Measurements from ENCODE around the gene THAP11.

Gene THAP11

DNA sequence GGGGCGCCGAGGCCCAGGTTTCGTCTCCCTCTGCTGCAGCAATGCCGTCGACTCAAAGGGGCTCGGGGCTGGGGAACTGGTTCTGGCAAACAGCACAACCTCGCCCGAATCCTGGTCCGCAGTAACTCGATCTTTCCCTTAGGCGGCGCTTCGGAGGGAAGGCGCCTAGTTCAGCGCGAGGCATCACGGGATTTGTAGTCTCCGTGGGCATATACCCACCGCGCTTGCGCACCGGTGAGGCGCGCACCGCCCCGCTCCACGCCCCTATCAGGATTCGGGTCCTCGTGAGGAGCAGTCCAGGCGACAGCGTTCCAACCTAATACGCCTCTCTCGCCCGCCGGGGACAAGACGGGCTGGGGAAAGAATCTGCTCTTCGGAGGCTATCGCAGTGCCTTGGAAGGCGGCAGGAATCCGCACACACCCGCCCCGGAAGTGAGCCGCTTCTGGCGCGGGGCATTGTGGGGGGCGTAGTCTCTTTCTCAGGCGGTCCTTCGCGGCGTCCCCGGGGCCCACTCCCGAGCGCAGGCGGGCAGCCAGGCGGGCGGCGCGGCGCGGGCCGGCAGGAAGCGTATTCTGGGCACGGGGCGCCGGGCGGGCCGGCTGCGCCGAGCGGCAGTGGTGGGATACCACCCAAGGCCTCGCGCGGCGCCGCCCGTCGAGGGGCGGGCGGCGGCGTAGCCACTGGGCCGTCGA lies at the start of gene THAP11:
TSS of gene THAP11 (plus strand) at position 505 of the 693 bp plus-strand sequence. CDS start 235 bp downstream, outside the sequence.
- peak; percentile 95 for DNase-seq (ENCODE audit: low spot score)

DNA sequence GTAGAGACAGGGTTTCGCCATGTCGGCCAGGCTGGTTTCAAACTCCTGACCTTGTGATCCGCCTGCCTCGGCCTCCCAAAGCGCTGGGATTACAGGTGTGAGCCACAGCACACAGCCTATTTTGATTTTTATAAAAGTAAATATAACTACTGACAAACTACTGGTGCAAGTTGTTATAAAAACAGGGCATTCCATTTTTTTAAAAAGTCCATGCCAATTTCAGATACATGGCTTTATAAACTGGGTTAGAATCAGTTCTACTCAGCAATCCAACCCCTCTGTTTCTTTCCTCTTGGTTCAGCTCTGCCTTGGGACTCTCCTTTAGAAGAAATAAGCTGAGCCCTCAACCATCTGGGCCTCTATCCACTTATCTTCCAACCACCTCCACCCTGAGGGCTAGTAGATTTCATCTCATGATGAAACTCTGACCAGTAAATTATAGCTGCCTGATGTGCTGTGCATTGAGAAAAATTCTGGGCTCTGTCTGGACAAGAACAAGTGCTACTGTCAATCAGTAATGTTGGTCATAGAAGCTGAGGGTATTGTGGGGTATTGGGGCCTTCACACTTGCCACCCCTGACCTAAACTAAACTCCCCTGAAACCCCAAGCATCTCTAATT lies 45.9 kb upstream of the THAP11 start:
- DNase-seq (ENCODE audit: low spot score), result no peak

DNA sequence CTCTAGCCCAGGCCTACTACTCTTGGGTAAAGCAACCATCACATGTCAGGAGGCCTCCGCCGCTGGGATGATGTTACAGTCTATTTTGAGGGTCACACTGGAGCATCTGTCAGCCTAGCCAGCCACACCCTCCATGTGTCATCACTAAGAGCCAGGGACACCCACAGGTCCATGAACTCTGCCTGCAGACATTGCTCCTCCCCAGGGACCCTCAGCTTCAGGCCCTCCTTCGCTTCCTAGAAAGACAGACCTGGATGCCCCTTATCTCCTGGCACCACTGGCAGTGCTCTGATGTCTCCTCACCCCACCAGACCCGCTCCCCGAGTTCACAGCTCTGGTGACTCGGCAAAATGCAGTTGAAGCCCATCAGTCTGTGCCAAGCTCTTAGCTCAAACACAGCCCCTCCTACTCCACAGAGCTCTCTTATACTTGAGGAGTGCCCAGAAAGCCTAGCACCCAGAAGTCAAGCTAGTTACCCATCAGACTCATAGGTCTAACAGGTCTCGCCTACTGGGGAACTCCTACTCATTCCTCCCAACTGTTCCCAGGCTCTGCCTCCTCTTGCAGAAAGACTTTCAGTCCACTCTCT lies 41.7 kb upstream of the THAP11 start:
- no peak for DNase-seq (ENCODE audit: low spot score)

DNA sequence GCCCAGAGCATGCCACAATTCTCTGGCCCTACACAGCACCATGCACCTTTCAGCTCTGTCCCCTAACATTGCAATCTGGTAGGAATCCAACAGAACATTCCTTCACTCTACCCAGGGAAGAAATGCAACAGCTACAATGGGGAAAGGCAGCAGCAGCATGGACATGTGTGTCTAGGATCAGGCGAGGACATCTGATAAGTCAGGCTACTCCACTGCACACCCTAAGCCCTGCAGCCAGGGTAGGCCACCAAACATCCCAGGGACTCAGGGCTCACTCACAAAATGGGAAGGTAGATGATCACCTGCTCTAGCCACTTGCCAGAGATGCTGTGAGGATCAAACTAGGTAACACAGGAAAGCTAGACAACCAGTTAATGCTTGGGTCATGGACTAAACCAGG lies 40.9 kb upstream of the THAP11 start:
- DNase-seq (ENCODE audit: low spot score), result no peak

DNA sequence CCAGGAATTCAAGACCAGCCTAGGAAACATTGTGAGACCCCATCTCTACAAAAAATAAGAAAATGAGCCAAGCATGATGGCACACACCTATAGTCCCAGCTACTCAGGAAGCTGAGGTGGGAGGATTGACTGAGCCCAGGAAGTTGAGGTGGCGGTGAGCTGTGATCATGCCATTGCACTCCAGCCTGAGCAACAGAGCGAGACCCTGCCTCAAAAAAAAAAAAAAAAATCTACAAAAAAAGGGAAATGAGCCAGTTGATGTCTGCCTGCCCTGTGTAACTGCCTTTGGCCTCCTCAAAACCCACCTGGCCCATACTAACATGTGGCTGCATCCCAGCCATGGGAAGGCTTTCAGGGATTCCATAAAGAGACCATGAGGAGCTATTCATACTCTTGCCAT lies 40.2 kb upstream of the THAP11 start:
- DNase-seq (ENCODE audit: low spot score), result no peak

DNA sequence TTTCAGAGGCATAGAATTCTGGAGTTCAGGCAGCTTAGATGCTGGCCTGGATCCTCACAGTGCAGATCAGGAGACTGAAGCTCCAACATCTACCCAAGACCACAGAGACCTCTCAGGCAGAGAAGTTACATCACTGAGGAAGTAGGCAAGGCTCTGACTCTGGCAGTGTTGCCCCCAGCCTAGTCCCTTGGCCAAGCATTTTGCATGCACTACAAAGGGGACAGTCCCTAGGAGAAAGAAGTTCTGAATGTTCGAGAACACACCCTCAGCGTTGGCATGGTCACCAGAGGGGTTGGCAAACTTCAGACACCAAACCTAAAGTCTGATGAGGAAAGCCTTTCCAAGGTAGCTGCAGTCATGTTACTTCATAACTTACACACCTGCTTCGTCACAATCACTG lies 38.2 kb upstream of the THAP11 start:
- DNase-seq (ENCODE audit: low spot score), result no peak

DNA sequence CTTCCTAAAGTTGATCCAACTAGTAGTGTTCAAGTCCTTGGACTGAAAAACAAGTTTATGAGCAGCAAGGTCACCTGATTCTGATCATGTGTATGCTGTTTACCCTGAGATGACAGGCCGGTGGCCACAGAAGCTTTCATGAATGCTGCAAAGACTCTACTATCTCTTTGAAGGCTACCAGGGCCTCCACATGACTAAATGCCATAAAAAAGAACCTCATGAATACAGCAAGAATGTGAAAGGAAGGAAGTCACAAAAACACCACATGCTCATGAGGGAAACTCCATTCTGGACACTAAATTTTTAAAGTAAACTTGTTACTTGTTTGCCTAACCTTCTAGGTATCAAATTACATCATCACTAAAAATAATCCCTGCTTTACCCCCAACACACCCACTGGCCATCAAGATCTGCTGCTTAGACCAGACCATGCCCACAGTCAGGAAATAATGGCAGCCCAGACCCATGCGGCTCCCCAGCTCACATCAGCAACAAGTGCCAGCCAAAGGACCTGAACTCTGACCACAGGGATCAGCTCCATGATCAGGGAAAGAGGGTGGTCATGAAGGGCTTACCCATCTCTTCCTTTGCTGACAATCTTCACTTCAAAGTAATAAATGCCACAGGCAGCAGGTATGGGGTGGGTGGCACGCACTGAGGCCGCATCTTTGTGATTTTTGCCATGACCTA lies 37.1 kb upstream of the THAP11 start:
- DNase-seq (ENCODE audit: low spot score), result no peak

DNA sequence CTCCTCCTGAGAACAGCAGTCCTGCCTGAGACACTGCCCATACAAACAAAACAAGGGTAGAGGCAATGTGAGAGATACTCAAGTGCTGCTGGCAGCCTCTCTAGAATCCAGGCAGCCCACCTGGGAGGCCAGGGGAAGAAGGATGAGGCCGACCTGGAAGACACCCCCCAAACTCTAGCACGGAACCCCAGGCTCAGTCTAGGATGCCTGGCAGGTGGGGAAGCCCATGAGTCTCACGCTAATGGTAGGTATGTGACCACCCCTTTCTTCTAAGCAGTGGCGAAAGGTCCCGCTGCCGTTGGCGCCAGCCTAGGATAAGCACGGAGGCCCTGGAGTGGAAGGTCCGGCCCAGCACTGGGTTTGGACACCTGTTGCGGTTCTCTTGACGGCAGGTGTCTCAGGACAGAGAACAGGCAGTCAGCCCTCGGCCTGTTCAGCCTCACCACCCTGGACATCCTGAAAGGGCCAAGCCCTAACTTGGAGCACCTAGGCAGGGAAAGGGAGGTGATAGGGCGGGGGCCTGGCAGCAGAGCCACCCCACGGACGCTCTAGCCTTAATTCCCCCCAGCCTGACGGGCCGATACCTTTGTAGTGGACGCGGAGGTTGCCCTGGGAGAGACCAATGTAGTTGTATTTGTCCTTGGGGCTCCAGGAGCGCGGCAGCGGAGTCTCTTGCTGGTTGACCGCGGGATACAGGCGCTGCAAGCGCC lies 36.2 kb upstream of the THAP11 start:
- DNase-seq (ENCODE audit: low spot score), result no peak

DNA sequence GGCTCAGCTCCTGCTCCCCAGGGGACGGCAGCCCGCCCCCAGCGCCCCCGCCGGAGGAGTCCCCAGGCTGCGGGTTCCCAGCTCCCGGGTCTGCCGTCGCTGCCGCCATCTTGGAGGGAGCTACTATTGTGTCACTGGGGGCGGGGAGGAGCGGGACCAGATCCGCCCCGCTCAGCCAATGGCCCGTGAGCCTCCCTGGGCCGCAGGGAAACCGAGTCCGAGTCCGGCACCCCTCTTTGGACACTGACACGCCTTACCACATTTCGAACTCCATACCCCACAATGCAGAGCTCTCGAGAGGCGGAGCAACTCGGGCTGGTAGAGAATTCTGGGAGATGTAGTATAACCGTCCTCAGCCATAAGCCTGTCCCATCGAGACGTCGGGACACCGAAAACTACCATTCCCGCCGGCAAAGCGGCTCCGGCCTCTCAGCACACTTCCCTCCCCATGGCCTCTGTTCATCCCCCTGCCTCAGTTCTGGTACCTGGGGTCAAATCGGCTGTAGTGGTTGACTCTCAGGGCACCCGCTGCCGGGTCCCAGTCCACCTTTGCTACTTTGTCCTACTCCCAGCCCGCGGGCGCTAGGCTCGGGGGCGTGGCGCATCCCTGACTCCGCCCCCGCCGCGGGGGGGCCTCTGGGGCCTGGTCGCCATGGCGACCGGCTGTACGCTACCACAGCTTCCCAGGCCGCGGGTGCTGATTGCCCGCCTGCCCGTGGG lies 35.5 kb upstream of the THAP11 start, which contains the start of the genes RANBP10 and TSNAXIP1:
TSS of gene RANBP10 (minus strand) at position 133 of the 720 bp plus-strand sequence. CDS start at position 109, 24 bp downstream.
TSS of gene TSNAXIP1 (plus strand) at position 462 of the 720 bp plus-strand sequence. CDS start 261 bp downstream, outside the sequence.
- peak; percentile 100 for DNase-seq (ENCODE audit: low spot score)

DNA sequence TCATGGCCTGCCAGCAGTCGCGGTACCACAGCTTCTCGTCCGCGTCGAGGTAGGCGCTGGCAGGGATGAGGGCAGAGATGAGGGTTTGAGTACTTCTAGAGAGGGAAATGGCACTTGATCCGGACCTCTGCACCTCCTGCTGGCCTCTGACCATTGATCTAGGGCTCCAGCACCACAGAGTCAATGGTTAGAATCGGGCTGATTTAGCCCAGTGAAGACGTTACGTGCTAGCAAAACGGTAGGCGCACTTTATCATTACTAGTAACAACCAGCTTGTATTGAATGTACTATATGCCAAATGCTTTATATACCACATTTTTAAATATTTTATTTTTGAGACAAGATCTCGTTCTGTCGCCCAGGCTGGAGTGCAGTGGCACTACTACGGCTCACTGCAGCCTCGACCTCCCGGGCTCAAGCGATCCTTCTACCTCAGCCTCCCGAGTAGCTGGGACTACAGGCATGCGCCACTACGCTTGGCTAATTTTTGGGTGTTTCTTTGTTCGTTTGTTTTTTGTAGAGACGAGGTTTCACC lies 34.9 kb upstream of the THAP11 start:
- no peak for DNase-seq (ENCODE audit: low spot score)

DNA sequence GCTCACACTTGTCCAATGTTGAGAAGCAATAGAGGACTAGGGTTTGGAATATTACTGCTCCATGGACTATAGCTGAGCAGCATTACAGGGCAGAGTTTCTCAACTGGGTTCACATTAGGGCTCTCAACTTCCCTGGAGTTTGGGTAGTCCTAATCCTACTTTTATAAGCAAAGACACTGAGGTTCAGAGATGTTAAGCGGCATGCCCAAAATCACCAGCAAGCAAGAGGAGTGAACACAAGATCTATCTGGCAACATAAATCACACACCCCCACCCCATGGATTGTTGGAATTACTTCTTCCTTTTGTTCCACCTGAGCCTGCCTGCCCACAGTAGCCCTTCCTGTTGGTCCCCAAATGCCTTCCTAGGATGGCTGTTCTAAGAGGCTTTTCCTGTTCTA lies 30.2 kb upstream of the THAP11 start:
- no peak for DNase-seq (ENCODE audit: low spot score)

DNA sequence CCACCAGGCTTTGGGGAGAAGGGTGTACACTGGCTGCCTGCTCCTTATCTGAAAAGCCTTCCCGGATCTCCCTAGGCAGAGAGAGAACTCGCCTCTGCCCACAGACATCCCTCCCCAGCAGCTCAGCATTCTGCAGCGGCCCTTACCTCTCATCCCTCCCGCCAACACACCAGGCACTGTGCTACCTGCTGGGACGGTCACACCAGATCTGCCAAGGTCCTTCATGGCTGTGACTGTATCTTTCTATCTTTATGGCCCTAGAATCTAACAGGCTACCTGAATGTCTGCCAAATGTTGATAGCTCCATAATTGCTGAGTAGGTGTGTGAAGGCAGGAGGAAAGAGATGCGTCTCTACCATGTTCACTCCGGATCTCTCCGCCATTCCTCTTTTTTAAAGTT lies 27.6 kb upstream of the THAP11 start:
- no peak for DNase-seq (ENCODE audit: low spot score)

DNA sequence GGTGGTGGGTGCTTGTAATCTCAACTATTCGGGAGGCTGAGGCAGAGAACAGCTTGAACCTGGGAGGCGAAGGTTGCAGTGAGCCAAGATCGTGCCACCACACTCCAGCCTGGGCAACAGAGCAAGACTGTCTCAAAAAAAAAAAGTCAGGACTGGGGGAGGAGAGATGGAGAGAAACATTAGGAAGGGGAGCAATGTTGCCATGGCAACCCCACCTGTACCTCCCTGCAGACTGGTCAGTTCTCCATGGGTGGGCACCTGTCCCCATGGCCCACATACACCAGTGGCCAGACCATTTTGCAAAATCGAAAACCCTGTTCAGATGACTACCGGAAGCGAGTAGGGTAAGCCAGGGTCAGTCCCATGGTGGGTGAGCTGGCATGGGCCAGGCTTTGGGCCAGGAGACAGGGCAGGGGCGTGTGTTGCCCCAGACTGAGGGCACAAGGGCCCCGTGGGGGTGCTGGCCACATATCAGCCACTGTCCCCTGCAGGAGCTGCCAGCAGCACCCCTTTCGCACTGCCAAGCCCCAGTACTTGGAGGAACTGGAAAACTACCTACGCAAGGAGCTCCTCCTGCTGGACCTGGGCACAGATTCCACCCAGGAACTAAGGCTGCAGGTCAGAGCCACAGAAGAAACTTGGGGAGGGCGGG lies 21.4 kb upstream of the THAP11 start:
- no peak for DNase-seq (ENCODE audit: low spot score)

DNA sequence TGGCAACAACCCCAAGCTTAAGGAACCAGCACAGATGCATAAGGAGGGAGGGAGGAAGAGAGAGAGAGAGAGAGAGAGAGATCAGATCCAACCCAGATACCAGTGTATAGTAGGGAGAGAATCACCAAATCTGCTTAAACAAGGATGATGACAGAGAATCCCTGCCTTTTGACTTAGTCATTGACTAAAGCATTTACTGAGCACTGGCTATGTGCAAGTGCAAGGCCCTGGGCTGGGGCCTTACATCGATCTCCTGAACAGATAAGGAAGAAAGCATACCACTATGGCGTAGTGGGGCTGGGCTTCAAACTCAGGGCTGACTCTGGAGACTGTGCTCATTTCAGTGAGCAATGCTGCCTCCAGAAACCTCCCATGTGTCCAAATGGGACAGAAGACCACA lies 19.6 kb upstream of the THAP11 start:
- DNase-seq (ENCODE audit: low spot score), result no peak

DNA sequence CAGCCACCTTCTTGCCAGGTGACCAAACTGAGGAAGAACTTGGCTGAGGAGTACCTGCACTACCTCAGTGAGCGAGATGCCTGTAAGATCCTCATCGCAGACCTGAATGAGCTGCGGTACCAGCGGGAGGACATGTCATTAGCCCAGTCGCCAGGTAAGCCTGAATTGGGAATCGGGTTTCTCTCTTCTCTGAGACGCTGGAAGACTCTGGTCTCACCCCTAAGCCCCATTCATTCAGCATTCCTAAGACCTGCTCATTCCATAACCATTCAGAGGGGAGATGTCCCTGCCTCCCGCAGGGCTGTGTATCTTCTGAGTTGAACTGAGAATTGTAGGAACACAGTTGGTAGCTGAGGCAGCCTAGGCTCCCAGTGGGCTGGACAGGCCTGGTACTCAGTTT lies 17.0 kb upstream of the THAP11 start:
- no peak for DNase-seq (ENCODE audit: low spot score)

DNA sequence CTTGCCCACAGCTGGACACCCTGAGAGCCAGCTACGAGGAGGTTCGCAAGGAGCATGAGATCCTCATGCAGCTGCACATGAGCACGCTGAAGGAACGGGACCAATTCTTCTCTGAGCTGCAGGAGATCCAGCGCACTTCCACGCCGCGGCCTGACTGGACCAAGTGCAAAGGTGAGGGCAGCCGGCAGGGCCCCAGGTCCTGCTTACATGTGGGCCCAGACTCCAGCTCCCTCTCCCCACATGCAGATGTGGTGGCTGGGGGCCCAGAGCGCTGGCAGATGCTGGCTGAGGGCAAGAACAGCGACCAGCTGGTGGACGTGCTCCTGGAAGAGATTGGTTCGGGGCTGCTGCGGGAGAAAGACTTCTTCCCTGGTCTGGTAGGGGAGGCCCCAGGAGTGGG lies 16.2 kb upstream of the THAP11 start:
- no peak for DNase-seq (ENCODE audit: low spot score)

DNA sequence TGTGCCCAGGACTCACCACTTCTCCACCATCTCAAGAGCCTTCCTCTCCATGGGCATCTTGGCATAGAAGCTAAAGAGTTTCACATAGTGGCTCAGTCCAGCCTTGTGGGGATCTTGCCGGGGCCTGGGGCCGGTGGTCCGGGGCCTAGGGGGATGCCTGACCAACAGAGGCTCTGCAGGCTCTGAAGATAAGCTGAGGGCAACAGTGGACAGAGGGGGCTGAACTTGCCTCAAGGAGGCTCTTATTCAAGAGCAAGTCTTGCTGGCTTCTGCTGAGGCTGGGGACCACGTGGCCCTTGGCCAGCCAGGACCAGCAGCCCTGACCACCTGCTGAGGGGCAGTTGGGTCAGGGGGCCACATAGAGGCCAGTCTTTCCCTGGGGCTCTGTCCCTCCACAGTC lies 13.5 kb upstream of the THAP11 start:
- DNase-seq (ENCODE audit: low spot score), result no peak

DNA sequence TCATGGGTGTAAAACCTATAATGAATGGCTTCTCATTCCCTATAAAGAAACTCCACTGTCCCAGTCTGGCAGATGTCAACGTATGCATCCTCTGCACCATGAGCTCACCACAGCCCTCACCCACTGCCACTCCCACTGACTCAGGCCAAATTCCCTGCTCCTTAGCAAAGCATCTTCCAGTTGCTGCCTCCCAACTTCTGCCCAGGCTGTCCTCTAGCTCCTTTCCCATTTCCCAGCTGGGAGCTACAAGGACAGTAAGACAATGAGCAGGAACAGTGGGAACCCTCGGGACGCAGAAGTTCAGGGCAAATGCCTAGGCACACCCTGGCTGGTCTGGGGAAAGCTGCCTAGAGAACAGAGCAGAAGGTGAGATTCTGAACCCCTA lies 9.1 kb upstream of the THAP11 start:
- DNase-seq (ENCODE audit: low spot score), result peak; percentile 70

DNA sequence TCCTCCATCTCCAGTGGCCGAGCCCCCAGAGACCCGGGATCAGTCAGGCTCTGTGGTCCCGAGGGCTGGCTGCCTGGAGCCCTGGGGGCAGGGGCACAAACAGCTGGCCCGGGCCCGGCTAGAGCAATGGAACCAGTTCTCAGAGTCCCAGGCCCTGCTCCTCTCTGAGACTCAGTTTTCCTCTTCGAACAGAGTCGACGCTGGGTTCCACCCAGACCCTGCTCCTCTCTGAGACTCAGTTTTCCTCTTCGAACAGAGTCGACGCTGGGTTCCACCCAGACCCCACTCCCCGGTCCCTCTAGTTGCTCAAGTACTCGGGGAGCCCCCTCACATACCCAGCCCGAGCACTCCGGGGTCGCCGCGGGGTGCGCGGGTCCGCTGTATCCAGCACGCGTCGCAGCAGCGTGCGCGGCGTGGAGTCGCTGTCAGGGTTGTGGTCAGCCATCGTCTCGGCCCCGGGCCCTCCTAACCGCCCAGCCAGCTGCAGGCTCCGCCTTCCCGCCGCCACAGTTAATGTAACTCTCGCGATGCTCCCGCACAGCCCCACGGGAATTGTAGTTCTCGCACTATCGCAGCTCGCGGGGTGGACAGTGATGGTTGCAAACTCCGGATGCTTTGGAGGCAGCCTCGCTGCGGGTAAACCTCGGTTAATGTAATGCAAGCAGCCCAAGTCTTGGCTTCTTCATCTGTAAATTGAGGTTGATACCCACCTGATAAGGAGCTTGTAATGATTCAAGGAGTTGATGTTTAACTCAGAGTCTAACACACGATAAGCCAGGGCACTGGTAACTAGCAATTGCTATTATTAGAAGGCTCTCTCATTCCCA lies 8.5 kb upstream of the THAP11 start:
- DNase-seq (ENCODE audit: low spot score), result peak; percentile 86

DNA sequence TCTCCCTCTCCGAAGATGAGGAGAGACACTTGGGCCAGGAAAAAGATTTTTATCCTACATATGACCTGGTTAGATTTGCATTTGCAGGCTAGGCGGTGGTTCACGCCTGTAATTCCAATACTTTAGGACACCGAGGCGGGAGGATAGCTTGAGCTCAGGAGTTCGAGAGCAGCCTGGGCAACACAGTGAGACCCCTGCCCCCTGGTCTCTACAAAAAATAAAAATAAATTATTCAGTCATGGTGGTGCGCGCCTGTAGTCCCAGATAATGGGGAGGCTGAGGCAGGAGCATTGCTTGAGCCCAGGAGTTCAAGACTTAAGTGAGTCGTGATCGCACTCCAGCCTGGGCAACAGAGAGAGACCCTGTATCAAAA lies 7.9 kb upstream of the THAP11 start:
- DNase-seq (ENCODE audit: low spot score), result no peak
